HG03039 (cell line): ENCODE measurements around the gene SFI1.

ENCODE experiments used
- ATAC-seq: cut with Tn5 transposase; IDR thresholded peaks from one replicate; pipeline ENCODE4 v1.9.1; 2021; ENCODE audit warnings: mild to moderate bottlenecking, moderate library complexity; ENCODE audit not compliant: unreplicated experiment

The SFI1 gene

GRCh38 chr22:31614781-31615490 is 118.6 kb downstream of the SFI1 start:
- ATAC-seq: no peak

- no peak for ATAC-seq
Observed at GRCh38 chr22:31615491-31615860, 119.1 kb downstream of the SFI1 start.

- ATAC-seq: no peak
Observed at GRCh38 chr22:31615940-31616314, 119.6 kb downstream of the SFI1 start.

- no peak for ATAC-seq
Observed at GRCh38 chr22:31616315-31616980, 120.1 kb downstream of the SFI1 start.

GRCh38 chr22:31618057-31618456 is 121.7 kb downstream of the SFI1 start:
- no peak for ATAC-seq

GRCh38 chr22:31618471-31619176 is 122.3 kb downstream of the SFI1 start:
- no peak for ATAC-seq

- ATAC-seq: no peak
Observed at GRCh38 chr22:31619611-31620300, 123.4 kb downstream of the SFI1 start.

- no peak for ATAC-seq
Observed at GRCh38 chr22:31620756-31621480, 124.6 kb downstream of the SFI1 start.

- ATAC-seq: no peak
Observed at GRCh38 chr22:31621507-31622124, 125.3 kb downstream of the SFI1 start.

GRCh38 chr22:31622980-31623379 is 126.6 kb downstream of the SFI1 start:
- no peak for ATAC-seq

- no peak for ATAC-seq
Observed at GRCh38 chr22:31623592-31624304, 127.4 kb downstream of the SFI1 start.

GRCh38 chr22:31625257-31625640 is 128.9 kb downstream of the SFI1 start:
- ATAC-seq: no peak

- no peak for ATAC-seq
Observed at GRCh38 chr22:31625661-31626426, 129.5 kb downstream of the SFI1 start.

GRCh38 chr22:31626427-31627150 is 130.3 kb downstream of the SFI1 start:
- ATAC-seq: no peak

- ATAC-seq: no peak
Observed at GRCh38 chr22:31627223-31627731, 130.9 kb downstream of the SFI1 start.

- no peak for ATAC-seq
Observed at GRCh38 chr22:31628362-31628761, 132.0 kb downstream of the SFI1 start.

- ATAC-seq: no peak
Observed at GRCh38 chr22:31628969-31629708, 132.8 kb downstream of the SFI1 start.
